GM12878 (cell line): ENCODE measurements around the gene CCDC24.

Experiments used
- CREB1 ChIP-seq: IDR thresholded peaks from 2 replicates; pipeline ENCODE4 v1.6.1; 2012; ENCODE audit warnings: low read depth, mild to moderate bottlenecking, inconsistent platforms
- CTCF ChIP-seq, 3 experiments: IDR thresholded peaks in 2 of 3; conservative IDR thresholded peaks in 1 of 3; 2 replicates each; pipeline ENCODE4 v1.5.1; 2011; ENCODE audit warnings: low read depth in 3 of 3, low read length in 3 of 3, mild to moderate bottlenecking in 3 of 3, control low read depth in 2 of 3, moderate library complexity in 2 of 3, inconsistent platforms in 1 of 3, mixed read lengths in 1 of 3; ENCODE audit not compliant: control insufficient read depth in 2 of 3, insufficient read depth in 1 of 3; ENCODE audit errors: extremely low read depth in 1 of 3
- EZH2 ChIP-seq: IDR thresholded peaks from 2 replicates; pipeline ENCODE4 v1.6.1; 2012; ENCODE audit warnings: low read depth, mild to moderate bottlenecking, control low read depth, inconsistent platforms, low read length, borderline replicate concordance; ENCODE audit not compliant: control insufficient read depth
- FOXM1 ChIP-seq: IDR thresholded peaks from 2 replicates; pipeline ENCODE4 v1.6.1; 2012; ENCODE audit warnings: low read depth, mild to moderate bottlenecking, inconsistent platforms, low read length, moderate library complexity
- POLR2A ChIP-seq: IDR thresholded peaks from 2 replicates; pipeline ENCODE4 v1.6.1; 2011; ENCODE audit warnings: low read depth, mild to moderate bottlenecking, low read length
- ZNF24 ChIP-seq: fragments of 450-650 bp; IDR thresholded peaks from 2 replicates; pipeline ENCODE4 v1.6.1; 2017; ENCODE audit warnings: antibody characterized with exemption, mild to moderate bottlenecking
- ZNF622 ChIP-seq: fragments of 450-650 bp; IDR thresholded peaks from 2 replicates; pipeline ENCODE4 v1.6.1; 2017; ENCODE audit warnings: mild to moderate bottlenecking, inconsistent platforms
- ZSCAN29 ChIP-seq: fragments of 450-650 bp; IDR thresholded peaks from 2 replicates; pipeline ENCODE4 v1.6.1; 2017; ENCODE audit warnings: mild to moderate bottlenecking, moderate library complexity

GRCh38 chr1:43962324-43962723, 29.1 kb upstream of the CCDC24 start:
- TF ChIP-seq ZSCAN29 (no peak), EZH2 (no peak), CREB1 (no peak), POLR2A (no peak), FOXM1 (no peak), CTCF (IDR thresholded peaks at IDR 0.05 in 2 of 3, conservative IDR thresholded peaks at IDR 0.05 in 1 of 3; ENCODE audit: control insufficient read depth in 2 of 3, extremely low read depth in 1 of 3, insufficient read depth in 1 of 3, low read depth in 3 of 3, low read length in 3 of 3) (no peak), ZNF24 (no peak), ZNF622 (no peak)
